GM12878 (cell line): ENCODE data around the gene TMEM132D. TPM values are rescaled to one million over a fixed set of nuclear protein-coding genes. Genes with fewer than 3 reads are reported as not detected.

ENCODE experiments used
- ATAC-seq: fragments of 200-7000 bp; cut with Tn5 transposase; 3 replicates; pipeline ENCODE4 v1.9.1; 2020; ENCODE audit warnings: mild to moderate bottlenecking, moderate library complexity
- BruUV-seq: library from RNA; stranded (reverse); fragments of 400-500 nt; replicated peaks from 2 replicates; lab custom pipeline; 2021; lab: Mats Ljungman, UMichigan
- CTCF ChIA-PET: fragments of 300-600 bp; sonication (Branson Sonifier 250); formaldehyde crosslinking; extraction: SDS; loops from one replicate; lab custom pipeline; 2021; ENCODE audit warnings: inconsistent platforms; lab: Yijun Ruan, JAX
- POLR2A ChIA-PET: fragments of 350-600 bp; formaldehyde crosslinking; extraction: SDS; loops from one replicate; lab custom pipeline; 2021; ENCODE audit warnings: inconsistent platforms; lab: Charles Lee
- RAD21 ChIA-PET: fragments of 300-600 bp; sonication (Branson Sonifier 250); formaldehyde crosslinking; loops from one replicate; lab custom pipeline; 2023; ENCODE audit warnings: antibody characterized with exemption; ENCODE audit not compliant: unreplicated experiment; lab: Charles Lee
- SMC1A ChIA-PET: fragments of 300-600 bp; sonication (Branson Sonifier 250); formaldehyde crosslinking; loops from one replicate; lab custom pipeline; 2023; ENCODE audit not compliant: unreplicated experiment, uncharacterized antibody; lab: Charles Lee
- DNase-seq: peaks from one replicate; pipeline ENCODE4 v3.0.0-alpha.2; 2011; ENCODE audit warnings: low read depth, low spot score
- FAIRE-seq: peaks from 3 replicates; lab custom pipeline; 2011; peaks lifted over from hg19 to GRCh38; lab: Jason Lieb, UNC
- H2AFZ ChIP-seq: 2 replicates; pipeline ENCODE4 v1.6.0; 2011; ENCODE audit warnings: low read depth, low read length, control low read depth; ENCODE audit not compliant: control insufficient read depth
- H3K27ac ChIP-seq: 2 replicates; pipeline ENCODE4 v1.5.1; 2011; ENCODE audit warnings: control low read depth; ENCODE audit not compliant: control insufficient read depth, insufficient read depth
- H3K27me3 ChIP-seq, 2 experiments: replicated peaks in 1 of 2; 2 replicates each; pipeline versions ENCODE4 v1.6.0 to v1.6.1; 2011; ENCODE audit warnings: low read length in 1 of 2; ENCODE audit not compliant: control insufficient read depth in 2 of 2, insufficient read depth in 2 of 2
- H3K36me3 ChIP-seq, 2 experiments: 2 replicates each; pipeline ENCODE4 v1.5.1; 2011; ENCODE audit warnings: low read length in 1 of 2; ENCODE audit not compliant: control insufficient read depth in 2 of 2, insufficient read depth in 2 of 2
- H3K4me1 ChIP-seq: 2 replicates; pipeline ENCODE4 v1.6.1; 2011; ENCODE audit warnings: mild to moderate bottlenecking, low read length, moderate library complexity, mixed read lengths; ENCODE audit not compliant: control insufficient read depth, insufficient read depth
- H3K4me2 ChIP-seq: 2 replicates; pipeline ENCODE4 v1.6.0; 2011; ENCODE audit warnings: control low read depth; ENCODE audit not compliant: control insufficient read depth, insufficient read depth
- H3K4me3 ChIP-seq: fragments of 200-600 bp; sonication (generic); 2 replicates; pipeline ENCODE4 v1.5.1; 2016
- H3K79me2 ChIP-seq: 2 replicates; pipeline ENCODE4 v1.6.0; 2011; ENCODE audit warnings: low read length; ENCODE audit not compliant: control insufficient read depth, insufficient read depth
- H3K9ac ChIP-seq: 2 replicates; pipeline ENCODE4 v1.8.0; 2011; ENCODE audit warnings: low read length, control low read depth, mixed read lengths; ENCODE audit not compliant: control insufficient read depth, insufficient read depth
- H3K9me3 ChIP-seq: replicated peaks from 3 replicates; pipeline ENCODE4 v1.5.1; 2011; ENCODE audit warnings: mild to moderate bottlenecking, low read length; ENCODE audit not compliant: control insufficient read depth, insufficient read depth
- H4K20me1 ChIP-seq: 2 replicates; pipeline ENCODE4 v1.6.0; 2011; ENCODE audit not compliant: control insufficient read depth, insufficient read depth
- CREM ChIP-seq: IDR thresholded peaks from 2 replicates; pipeline ENCODE4 v1.6.1; 2014; ENCODE audit warnings: antibody characterized with exemption, low read depth
- MTA3 ChIP-seq: IDR thresholded peaks from 2 replicates; pipeline ENCODE4 v1.6.1; 2012; ENCODE audit warnings: low read length, inconsistent platforms, borderline replicate concordance
- NFIC ChIP-seq: IDR thresholded peaks from 2 replicates; pipeline ENCODE4 v1.6.1; 2012; ENCODE audit warnings: low read depth, mild to moderate bottlenecking, inconsistent platforms, low read length, moderate library complexity
- NFXL1 ChIP-seq: fragments of 450-650 bp; IDR thresholded peaks from 2 replicates; pipeline ENCODE4 v1.6.1; 2017; ENCODE audit warnings: antibody characterized with exemption, mild to moderate bottlenecking, borderline replicate concordance
- WGBS: methylation state at CpG from one replicate; pipeline ENCODE4 v1.1.6; 2016; ENCODE audit warnings: low lambda C conversion rate; ENCODE audit not compliant: insufficient replicate concordance, insufficient coverage; ENCODE audit errors: missing lambda C conversion rate; 5-methylcytosine and 5-hydroxymethylcytosine counted together
- in situ Hi-C: fragments of 300-500 bp; cut with MboI; formaldehyde crosslinking; loops from 9 replicates; pipeline ENCODE4 v1.14.3; 2018; ENCODE audit warnings: mixed read lengths
- intact Hi-C: fragments of 100-400 bp; cut with micrococcal nuclease; formaldehyde crosslinking; loops from one replicate; pipeline ENCODE4 v1.14.2; 2022; ENCODE audit not compliant: unreplicated experiment
- polyA plus RNA-seq, 11 experiments: library from polyadenylated mRNA; depleted of rRNA in 4 of 11; unstranded in 6 of 11; stranded (reverse) in 5 of 11; fragments of >200 nt; fragmentation: Nextera tagmentation in 4 of 11; fragmentation: Illumina TruSeq in 1 of 11; extraction: Ambion mirVana in 4 of 11; extraction: Trizol in 1 of 11; gene quantifications; 1 replicate in 1 of 11; 2 replicates in 10 of 11; pipeline versions ENCODE4 v1.2.1 to v1.2.3, GENCODE V29; 2011 to 2016; ENCODE audit warnings: inconsistent platforms in 2 of 11, missing spikeins in 2 of 11, low read depth in 1 of 11
- total RNA-seq, 4 experiments: library from RNA; depleted of rRNA in 3 of 4; stranded (reverse); fragments of >200 nt in 3 of 4; fragmentation: Illumina TruSeq in 1 of 4; extraction: Trizol in 1 of 4; gene quantifications; 2 replicates each; pipeline versions ENCODE4 v1.2.1 to v1.2.3, GENCODE V29; 2013 to 2021
- TF ChIP-seq, protein P1 (sequence below): fragments of 450-650 bp; IDR thresholded peaks from 2 replicates; pipeline ENCODE4 v1.6.1; 2016; ENCODE audit warnings: mild to moderate bottlenecking

The TMEM132D gene
- total and polyA plus RNA-seq, 10 of the 15 experiments (the other 5 are each of a cell fraction or from before 2014, with no cell fraction given) = under 0.01 to 0.12 (median 0.02) TPM; not detected in 3

DNA sequence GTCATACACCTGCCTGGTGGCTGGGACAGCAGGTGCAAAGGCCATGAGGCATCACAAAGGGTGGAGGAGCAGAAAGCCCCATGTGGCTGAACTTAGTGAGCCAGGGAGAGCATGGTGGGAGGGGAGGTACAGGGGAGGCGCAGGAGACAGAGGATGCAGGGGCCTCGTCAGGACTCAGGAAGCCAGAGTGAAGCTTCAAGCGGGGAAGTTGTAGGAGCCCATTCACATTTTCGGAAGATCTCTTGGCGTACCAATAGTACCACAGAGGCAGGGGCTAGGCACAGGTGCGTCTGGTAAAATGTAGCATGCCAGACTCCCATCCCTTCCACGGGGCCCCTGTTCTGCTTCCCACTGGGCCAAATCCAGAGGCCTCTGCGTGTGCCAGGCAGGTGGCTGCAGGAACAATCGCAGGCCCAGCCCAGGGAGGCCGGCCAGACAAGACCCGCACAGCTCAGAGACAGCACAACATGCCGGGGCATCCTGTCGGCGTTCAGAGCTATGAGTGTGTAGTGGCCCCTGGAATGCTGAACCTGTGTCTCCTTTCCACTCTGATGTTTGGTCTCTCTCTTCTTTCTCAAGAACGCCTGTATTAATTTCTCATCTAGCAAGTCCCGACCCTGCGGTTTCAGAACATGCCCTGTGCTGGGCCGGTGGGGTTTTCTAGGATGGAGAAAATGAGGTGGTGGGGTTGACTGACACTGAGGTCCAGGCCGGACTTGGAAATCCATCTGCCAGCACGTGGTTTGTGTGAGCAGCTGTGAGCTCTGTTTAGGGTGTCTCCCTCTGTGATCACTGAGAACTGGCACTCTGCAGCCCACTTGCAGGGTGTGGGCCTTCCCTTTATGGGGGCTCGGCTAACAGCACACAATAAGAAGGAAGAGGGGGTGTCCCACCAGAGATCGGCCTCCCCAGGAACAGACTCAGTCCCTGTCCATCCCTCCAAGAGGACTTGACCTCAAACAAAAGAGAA lies 5.5 kb upstream of the TMEM132D start:
- H3K4me2 ChIP-seq = no peak overlapping the region
- SMC1A ChIA-PET = no interaction called here
- FAIRE-seq (no peak), ATAC-seq (no peak), DNase-seq (no peak)
- no peak overlapping the region for H3K4me3 ChIP-seq
- H3K4me1 ChIP-seq = no peaks in the 10 kb centered on the region
- BruUV-seq = no TSS peak
- POLR2A ChIA-PET = no interaction called here
- H3K27me3 ChIP-seq = no peaks in the 10 kb centered on the region
- H3K9me3 ChIP-seq = no peaks in the 10 kb centered on the region
- RAD21 ChIA-PET = interaction anchor here (1.3 to 2.2 kb wide), 2 partner anchors 941 to 1650 kb away, joined by 4 to 9 read pairs; no protein-coding TSS in a partner anchor
- CTCF ChIA-PET = interaction anchor here (1.1 to 1.5 kb wide), 3 partner anchors 940 to 1650 kb away, joined by 3 to 4 read pairs (median 4); no protein-coding TSS in a partner anchor
- no peak overlapping the region for H3K9ac ChIP-seq
- in situ Hi-C loops (loop anchor here (5.0 to 10.0 kb wide), 3 partner anchors 935 to 1655 kb away; no protein-coding TSS in a partner anchor), intact Hi-C loops (loop anchor here (2.0 to 10.0 kb wide), 4 partner anchors 717 to 1377 kb away; no protein-coding TSS in a partner anchor)
- H4K20me1 ChIP-seq = no peaks in the 10 kb centered on the region
- H3K27ac ChIP-seq = no peak overlapping the region
- H2AFZ ChIP-seq = no peak overlapping the region
- WGBS = 44% methylated on average over 22 of the region's 22 CpGs
- H3K36me3 ChIP-seq = no peaks in the 10 kb centered on the region
- TF ChIP-seq NFXL1 (no peak), MTA3 (no peak), CREM (no peak), NFIC (no peak)
- TF ChIP-seq, protein P1, sequence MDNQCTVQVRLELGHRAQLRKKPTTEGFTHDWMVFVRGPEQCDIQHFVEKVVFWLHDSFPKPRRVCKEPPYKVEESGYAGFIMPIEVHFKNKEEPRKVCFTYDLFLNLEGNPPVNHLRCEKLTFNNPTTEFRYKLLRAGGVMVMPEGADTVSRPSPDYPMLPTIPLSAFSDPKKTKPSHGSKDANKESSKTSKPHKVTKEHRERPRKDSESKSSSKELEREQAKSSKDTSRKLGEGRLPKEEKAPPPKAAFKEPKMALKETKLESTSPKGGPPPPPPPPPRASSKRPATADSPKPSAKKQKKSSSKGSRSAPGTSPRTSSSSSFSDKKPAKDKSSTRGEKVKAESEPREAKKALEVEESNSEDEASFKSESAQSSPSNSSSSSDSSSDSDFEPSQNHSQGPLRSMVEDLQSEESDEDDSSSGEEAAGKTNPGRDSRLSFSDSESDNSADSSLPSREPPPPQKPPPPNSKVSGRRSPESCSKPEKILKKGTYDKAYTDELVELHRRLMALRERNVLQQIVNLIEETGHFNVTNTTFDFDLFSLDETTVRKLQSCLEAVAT = no peak
- no peaks in the 10 kb centered on the region for H3K79me2 ChIP-seq
